Measurements from ENCODE around the gene MAP7D1.
"Not testable (repeated sequence)": the region's sequence is repeated elsewhere in the genome, so short reads cannot be mapped to it uniquely, and the experiment has no call there.

MAP7D1 gene

GRCh38 chr1:36207339-36207738, 51.4 kb downstream of the MAP7D1 start:
- DNase-seq = no peak

- peak; percentile 63 for DNase-seq
These were observed 53.2 kb downstream of the MAP7D1 start for GRCh38 chr1:36208978-36209703.

GRCh38 chr1:36211307-36211706, 55.3 kb downstream of the MAP7D1 start:
- DNase-seq = no peak

- no peak for DNase-seq
These were observed 55.9 kb downstream of the MAP7D1 start for GRCh38 chr1:36211841-36212240.

- DNase-seq = peak; percentile 57
These were observed 56.8 kb downstream of the MAP7D1 start for GRCh38 chr1:36212782-36213181.

GRCh38 chr1:36217670-36218069, 61.7 kb downstream of the MAP7D1 start:
- no peak for DNase-seq

- DNase-seq = not testable (repeated sequence)
These were observed 65.9 kb downstream of the MAP7D1 start for GRCh38 chr1:36221901-36222300.

- DNase-seq = no peak
These were observed 66.8 kb downstream of the MAP7D1 start for GRCh38 chr1:36222481-36223380.

- peak; percentile 73 for DNase-seq
These were observed 67.5 kb downstream of the MAP7D1 start for GRCh38 chr1:36223381-36223995.

- DNase-seq = peak; percentile 100
These were observed 68.1 kb downstream of the MAP7D1 start, which contains the start of gene THRAP3 for GRCh38 chr1:36223996-36224536. Gene THRAP3, plus strand, starts transcription at chr1:36224443. Its CDS starts 58,121 bp downstream, at chr1:36282564.

GRCh38 chr1:36224537-36225282, 68.8 kb downstream of the MAP7D1 start:
- DNase-seq = peak; percentile 84

GRCh38 chr1:36225283-36225899, 69.4 kb downstream of the MAP7D1 start:
- DNase-seq = no peak

- DNase-seq = not testable (repeated sequence)
These were observed 74.3 kb downstream of the MAP7D1 start for GRCh38 chr1:36230279-36230678.
